SK-N-SH treated with all-trans-retinoic acid at 6 μM for 48 hours (cell line): ENCODE results near the gene MRPL48.

Experiments used
- ATAC-seq: fragments of 200-7000 bp; cut with Tn5 transposase; 3 replicates; pipeline ENCODE4 v1.9.1; 2020; ENCODE audit warnings: mild to moderate bottlenecking, moderate library complexity
- ARNTL ChIP-seq: fragments of 450-650 bp; formaldehyde crosslinking; IDR thresholded peaks from 2 replicates; pipeline ENCODE4 v1.5.0; 2020; ENCODE audit warnings: low read depth, mild to moderate bottlenecking, moderate library complexity, borderline replicate concordance
- BACH2 ChIP-seq: fragments of 250-450 bp; sonication (Bioruptor Pico); IDR thresholded peaks from 2 replicates; pipeline ENCODE4 v1.9.0; 2021; ENCODE audit warnings: mild to moderate bottlenecking, borderline replicate concordance
- CSDC2 ChIP-seq: fragments of 250-450 bp; sonication (Bioruptor Pico); IDR thresholded peaks from 2 replicates; pipeline ENCODE4 v1.5.0; 2020; ENCODE audit warnings: mild to moderate bottlenecking, moderate library complexity
- ESRRG ChIP-seq: fragments of 250-450 bp; sonication (Bioruptor Pico); IDR thresholded peaks from 2 replicates; pipeline ENCODE4 v1.6.1; 2021; ENCODE audit warnings: mild to moderate bottlenecking
- GLIS3 ChIP-seq: fragments of 250-450 bp; sonication (Bioruptor Pico); IDR thresholded peaks from 2 replicates; pipeline ENCODE4 v1.5.0; 2020; ENCODE audit warnings: mild to moderate bottlenecking, moderate library complexity
- ISL1 ChIP-seq: fragments of 250-450 bp; sonication (Bioruptor Pico); IDR thresholded peaks from 2 replicates; pipeline ENCODE4 v2.1.2; 2022; ENCODE audit warnings: mild to moderate bottlenecking, moderate library complexity
- RARB ChIP-seq: fragments of 250-450 bp; sonication (Bioruptor Pico); IDR thresholded peaks from 2 replicates; pipeline ENCODE4 v1.8.0; 2021; ENCODE audit warnings: mild to moderate bottlenecking, moderate library complexity
- TCF4 ChIP-seq: fragments of 250-450 bp; sonication (Bioruptor Pico); IDR thresholded peaks from 2 replicates; pipeline ENCODE4 v1.8.0; 2021; ENCODE audit warnings: mild to moderate bottlenecking, moderate library complexity, borderline replicate concordance
- TOX ChIP-seq: fragments of 250-450 bp; sonication (Bioruptor Pico); IDR thresholded peaks from 2 replicates; pipeline ENCODE4 v1.8.0; 2021; ENCODE audit warnings: mild to moderate bottlenecking, moderate library complexity, borderline replicate concordance
- ZC3H10 ChIP-seq: fragments of 250-450 bp; sonication (Bioruptor Pico); IDR thresholded peaks from 2 replicates; pipeline ENCODE4 v1.5.1; 2021; ENCODE audit warnings: mild to moderate bottlenecking, moderate library complexity
- ZFP3 ChIP-seq: fragments of 250-450 bp; sonication (Bioruptor Pico); IDR thresholded peaks from 2 replicates; pipeline ENCODE4 v1.5.0; 2020; ENCODE audit warnings: mild to moderate bottlenecking, moderate library complexity
- ZFP30 ChIP-seq: fragments of 450-650 bp; formaldehyde crosslinking; IDR thresholded peaks from 2 replicates; pipeline ENCODE4 v1.5.0; 2022; ENCODE audit warnings: mild to moderate bottlenecking, moderate library complexity
- ZNF565 ChIP-seq: fragments of 450-650 bp; formaldehyde crosslinking; conservative IDR thresholded peaks from 2 replicates; pipeline ENCODE4 v1.5.0; 2020; ENCODE audit warnings: low read depth, mild to moderate bottlenecking, moderate library complexity
- ZNF70 ChIP-seq: fragments of 450-650 bp; formaldehyde crosslinking; IDR thresholded peaks from 2 replicates; pipeline ENCODE4 v1.5.0; 2020; ENCODE audit warnings: mild to moderate bottlenecking, moderate library complexity
- ZNF8 ChIP-seq: fragments of 450-650 bp; formaldehyde crosslinking; IDR thresholded peaks from 2 replicates; pipeline ENCODE4 v1.5.0; 2020; ENCODE audit warnings: mild to moderate bottlenecking, moderate library complexity
- TF ChIP-seq, protein P1 (sequence below): fragments of 250-450 bp; sonication (Bioruptor Pico); IDR thresholded peaks from 2 replicates; pipeline ENCODE4 v1.5.1; 2021; ENCODE audit warnings: mild to moderate bottlenecking, moderate library complexity
- TF ChIP-seq, protein P2 (sequence below): fragments of 250-450 bp; sonication (Bioruptor Pico); IDR thresholded peaks from 2 replicates; pipeline ENCODE4 v1.5.1; 2020; ENCODE audit warnings: low read depth, mild to moderate bottlenecking, moderate library complexity
- TF ChIP-seq, protein P3 (sequence below): fragments of 250-450 bp; sonication (Bioruptor Pico); IDR thresholded peaks from 2 replicates; pipeline ENCODE4 v1.8.0; 2020; ENCODE audit warnings: mild to moderate bottlenecking, moderate library complexity, borderline replicate concordance
- TF ChIP-seq, protein P4 (sequence below): fragments of 250-450 bp; sonication (Bioruptor Pico); IDR thresholded peaks from 2 replicates; pipeline ENCODE4 v1.8.0; 2021; ENCODE audit warnings: low read depth, mild to moderate bottlenecking, moderate library complexity, borderline replicate concordance

Gene MRPL48

DNA sequence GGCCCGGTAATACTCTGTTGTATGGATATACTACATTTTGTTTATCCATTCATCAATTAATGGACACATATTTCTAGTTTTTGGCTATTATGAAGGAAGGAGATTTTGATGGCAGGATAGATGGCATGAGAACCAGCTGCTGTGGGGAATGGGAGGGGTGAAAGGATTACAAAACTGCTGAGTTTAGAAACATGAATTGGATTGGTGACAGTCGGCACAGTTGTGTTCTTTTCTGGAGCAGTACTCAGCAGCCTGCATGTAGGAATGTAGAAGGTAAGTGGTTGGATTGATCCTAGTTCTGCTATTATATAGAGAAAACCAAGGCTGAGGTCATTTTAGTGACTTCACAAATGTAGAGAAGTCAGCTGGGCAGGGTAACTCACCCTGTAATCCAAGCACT lies 96.2 kb downstream of the MRPL48 start:
- TF ChIP-seq ZC3H10 (CRISPR knock-in tag) (no peak), GLIS3 (CRISPR knock-in tag) (no peak), RARB (CRISPR knock-in tag) (no peak), ARNTL (no peak), TCF4 (CRISPR knock-in tag) (no peak), ZFP30 (CRISPR knock-in tag) (no peak), ESRRG (CRISPR knock-in tag) (no peak), ZNF8 (CRISPR knock-in tag) (no peak), ZNF70 (CRISPR knock-in tag) (no peak), TOX (no peak)
- TF ChIP-seq, protein P1, sequence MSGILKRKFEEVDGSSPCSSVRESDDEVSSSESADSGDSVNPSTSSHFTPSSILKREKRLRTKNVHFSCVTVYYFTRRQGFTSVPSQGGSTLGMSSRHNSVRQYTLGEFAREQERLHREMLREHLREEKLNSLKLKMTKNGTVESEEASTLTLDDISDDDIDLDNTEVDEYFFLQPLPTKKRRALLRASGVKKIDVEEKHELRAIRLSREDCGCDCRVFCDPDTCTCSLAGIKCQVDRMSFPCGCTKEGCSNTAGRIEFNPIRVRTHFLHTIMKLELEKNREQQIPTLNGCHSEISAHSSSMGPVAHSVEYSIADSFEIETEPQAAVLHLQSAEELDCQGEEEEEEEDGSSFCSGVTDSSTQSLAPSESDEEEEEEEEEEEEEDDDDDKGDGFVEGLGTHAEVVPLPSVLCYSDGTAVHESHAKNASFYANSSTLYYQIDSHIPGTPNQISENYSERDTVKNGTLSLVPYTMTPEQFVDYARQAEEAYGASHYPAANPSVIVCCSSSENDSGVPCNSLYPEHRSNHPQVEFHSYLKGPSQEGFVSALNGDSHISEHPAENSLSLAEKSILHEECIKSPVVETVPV (CRISPR knock-in tag), result no peak
- TF ChIP-seq, protein P2, sequence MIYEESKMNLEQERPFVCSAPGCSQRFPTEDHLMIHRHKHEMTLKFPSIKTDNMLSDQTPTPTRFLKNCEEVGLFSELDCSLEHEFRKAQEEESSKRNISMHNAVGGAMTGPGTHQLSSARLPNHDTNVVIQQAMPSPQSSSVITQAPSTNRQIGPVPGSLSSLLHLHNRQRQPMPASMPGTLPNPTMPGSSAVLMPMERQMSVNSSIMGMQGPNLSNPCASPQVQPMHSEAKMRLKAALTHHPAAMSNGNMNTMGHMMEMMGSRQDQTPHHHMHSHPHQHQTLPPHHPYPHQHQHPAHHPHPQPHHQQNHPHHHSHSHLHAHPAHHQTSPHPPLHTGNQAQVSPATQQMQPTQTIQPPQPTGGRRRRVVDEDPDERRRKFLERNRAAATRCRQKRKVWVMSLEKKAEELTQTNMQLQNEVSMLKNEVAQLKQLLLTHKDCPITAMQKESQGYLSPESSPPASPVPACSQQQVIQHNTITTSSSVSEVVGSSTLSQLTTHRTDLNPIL, result no peak
- TF ChIP-seq, protein P3, sequence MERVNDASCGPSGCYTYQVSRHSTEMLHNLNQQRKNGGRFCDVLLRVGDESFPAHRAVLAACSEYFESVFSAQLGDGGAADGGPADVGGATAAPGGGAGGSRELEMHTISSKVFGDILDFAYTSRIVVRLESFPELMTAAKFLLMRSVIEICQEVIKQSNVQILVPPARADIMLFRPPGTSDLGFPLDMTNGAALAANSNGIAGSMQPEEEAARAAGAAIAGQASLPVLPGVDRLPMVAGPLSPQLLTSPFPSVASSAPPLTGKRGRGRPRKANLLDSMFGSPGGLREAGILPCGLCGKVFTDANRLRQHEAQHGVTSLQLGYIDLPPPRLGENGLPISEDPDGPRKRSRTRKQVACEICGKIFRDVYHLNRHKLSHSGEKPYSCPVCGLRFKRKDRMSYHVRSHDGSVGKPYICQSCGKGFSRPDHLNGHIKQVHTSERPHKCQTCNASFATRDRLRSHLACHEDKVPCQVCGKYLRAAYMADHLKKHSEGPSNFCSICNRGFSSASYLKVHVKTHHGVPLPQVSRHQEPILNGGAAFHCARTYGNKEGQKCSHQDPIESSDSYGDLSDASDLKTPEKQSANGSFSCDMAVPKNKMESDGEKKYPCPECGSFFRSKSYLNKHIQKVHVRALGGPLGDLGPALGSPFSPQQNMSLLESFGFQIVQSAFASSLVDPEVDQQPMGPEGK (CRISPR knock-in tag), result no peak
- no peak for ATAC-seq

DNA sequence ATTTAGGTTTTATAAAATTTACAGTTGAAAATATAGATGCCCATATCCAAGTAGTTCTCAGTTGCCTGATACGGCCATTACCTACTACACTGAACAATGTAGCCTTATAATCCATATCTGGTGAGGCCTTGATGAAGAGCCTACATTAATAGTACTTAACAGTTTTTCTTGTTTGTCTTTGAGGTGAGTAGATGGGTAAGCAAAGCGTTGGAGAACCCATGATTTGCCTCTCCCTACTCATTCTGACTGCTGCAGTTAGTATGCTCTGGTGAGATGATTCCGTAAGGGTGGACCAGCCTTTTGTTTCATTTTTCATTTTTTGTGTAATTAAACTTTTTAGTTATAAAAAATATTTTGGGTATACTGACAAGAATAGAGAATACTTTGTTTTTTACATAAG lies 100.6 kb downstream of the MRPL48 start:
- no peak for ATAC-seq
- TF ChIP-seq CSDC2, result no peak
- TF ChIP-seq ZFP3, result no peak
- TF ChIP-seq, protein P3 (CRISPR knock-in tag), result no peak
- TF ChIP-seq RARB (CRISPR knock-in tag), result no peak
- TF ChIP-seq, protein P4, sequence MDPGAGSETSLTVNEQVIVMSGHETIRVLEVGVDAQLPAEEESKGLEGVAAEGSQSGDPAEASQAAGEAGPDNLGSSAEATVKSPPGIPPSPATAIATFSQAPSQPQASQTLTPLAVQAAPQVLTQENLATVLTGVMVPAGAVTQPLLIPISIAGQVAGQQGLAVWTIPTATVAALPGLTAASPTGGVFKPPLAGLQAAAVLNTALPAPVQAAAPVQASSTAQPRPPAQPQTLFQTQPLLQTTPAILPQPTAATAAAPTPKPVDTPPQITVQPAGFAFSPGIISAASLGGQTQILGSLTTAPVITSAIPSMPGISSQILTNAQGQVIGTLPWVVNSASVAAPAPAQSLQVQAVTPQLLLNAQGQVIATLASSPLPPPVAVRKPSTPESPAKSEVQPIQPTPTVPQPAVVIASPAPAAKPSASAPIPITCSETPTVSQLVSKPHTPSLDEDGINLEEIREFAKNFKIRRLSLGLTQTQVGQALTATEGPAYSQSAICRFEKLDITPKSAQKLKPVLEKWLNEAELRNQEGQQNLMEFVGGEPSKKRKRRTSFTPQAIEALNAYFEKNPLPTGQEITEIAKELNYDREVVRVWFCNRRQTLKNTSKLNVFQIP (CRISPR knock-in tag), result no peak
- TF ChIP-seq TCF4 (CRISPR knock-in tag), result no peak
- no peak for TF ChIP-seq ARNTL
- TF ChIP-seq, all 23 proteins: peak for 0

DNA sequence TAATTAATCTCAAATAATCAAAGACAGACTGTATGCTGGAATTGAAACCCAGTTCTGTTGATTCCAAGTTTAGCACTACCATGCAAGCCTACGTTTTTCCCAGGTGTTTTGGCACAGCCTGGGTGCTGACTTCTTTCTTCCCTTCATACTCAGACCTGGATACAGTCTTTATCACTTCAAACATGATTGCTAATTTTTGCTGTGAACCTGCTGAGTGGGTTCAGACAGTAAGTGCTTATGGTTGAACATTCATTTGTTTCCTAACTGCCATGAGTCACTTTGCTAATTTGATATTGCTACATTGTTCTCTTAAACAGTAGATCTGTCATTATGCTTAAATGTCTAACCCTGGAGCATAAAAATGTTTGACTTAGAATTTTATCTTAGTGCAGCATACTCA lies 101.3 kb downstream of the MRPL48 start:
- peak; percentile 62 for ATAC-seq
- TF ChIP-seq ZNF565 (CRISPR knock-in tag), result no peak
- peak; percentile 78 for TF ChIP-seq ISL1 (CRISPR knock-in tag)

DNA sequence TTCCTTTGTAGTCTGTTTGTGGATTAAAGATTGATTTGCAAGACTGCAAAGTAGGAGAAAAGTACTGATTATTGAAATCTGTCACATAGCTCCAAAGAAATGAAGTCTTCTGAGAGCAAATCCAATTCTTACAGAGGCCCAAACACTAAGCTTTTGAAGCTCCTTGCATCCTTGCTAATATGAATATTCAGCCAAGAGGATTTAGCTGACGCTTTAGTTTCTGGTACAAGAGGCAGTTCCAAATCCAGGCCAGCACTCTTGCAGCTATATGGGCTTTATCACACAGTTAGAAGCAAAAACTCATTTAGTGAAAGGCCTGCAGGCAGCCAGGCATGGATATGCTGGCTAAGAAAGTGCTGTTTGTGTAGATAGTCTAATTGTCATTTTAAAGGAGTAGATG lies 101.9 kb downstream of the MRPL48 start:
- TF ChIP-seq ZNF565 (CRISPR knock-in tag) (no peak), TOX (no peak), RARB (CRISPR knock-in tag) (no peak), ZNF70 (CRISPR knock-in tag) (no peak), ARNTL (no peak), BACH2 (no peak), GLIS3 (CRISPR knock-in tag) (no peak), TCF4 (CRISPR knock-in tag) (no peak)
- TF ChIP-seq, protein P1 (CRISPR knock-in tag), result no peak
- TF ChIP-seq, protein P3 (CRISPR knock-in tag), result no peak
- ATAC-seq, result no peak
